Dedifferentiated amniotic fluid mesenchymal stem cell (primary cell): ENCODE results near the gene CKMT1A.
"Not testable (repeated sequence)": the region's sequence is repeated elsewhere in the genome, so short reads cannot be mapped to it uniquely, and the experiment has no call there.

Experiments
- DNase-seq: peaks from one replicate; pipeline ENCODE4 v3.0.0-alpha.2; 2016; ENCODE audit errors: extremely low spot score

The CKMT1A gene

DNA sequence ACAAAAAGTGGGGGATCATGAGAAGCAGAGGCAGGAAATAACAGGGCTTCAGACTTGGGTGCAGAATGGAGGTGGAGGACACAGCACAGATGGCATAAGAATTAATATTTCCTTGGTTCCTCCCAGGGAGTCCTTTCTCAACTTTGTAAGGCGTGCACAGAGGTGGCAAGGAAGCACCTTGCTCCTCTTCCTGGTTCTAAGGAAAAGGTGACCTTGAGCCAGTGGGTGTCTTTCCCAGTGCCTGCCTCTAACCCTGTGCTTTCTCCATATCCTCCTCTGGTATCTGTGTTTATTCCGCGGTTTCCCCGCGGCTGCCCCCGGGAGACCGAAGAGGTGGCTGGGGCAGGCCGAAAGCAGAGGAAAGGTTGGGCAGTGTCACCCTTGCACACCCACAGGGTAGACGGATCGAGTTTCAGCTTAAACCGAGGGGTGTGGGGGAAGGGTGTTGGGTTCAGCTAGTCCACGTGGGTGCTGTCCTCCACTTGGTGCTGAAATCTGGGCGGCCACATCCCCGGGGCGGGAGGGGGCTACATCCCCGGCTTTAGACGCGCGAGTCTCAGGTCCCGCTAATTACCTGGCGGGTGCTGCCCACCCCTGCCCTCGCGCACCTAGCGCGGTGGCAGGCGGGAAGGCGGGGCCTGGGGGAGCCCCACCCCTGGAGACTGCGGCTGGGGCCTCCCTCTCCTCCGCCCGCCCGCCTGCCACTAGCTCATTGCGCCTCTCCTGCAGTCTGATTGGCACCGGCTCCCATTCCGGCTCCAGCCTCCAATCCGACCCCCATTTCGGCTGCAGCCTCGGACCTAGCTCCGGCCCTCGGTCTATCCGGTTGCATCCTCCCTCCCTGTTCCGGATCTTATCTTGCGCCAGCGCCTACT is at the start of gene CKMT1A:
Gene CKMT1A (plus strand): TSS at position 712 of the 875 bp plus-strand sequence. CDS start 192 bp downstream, outside the sequence.
- DNase-seq: not testable (repeated sequence)

DNA sequence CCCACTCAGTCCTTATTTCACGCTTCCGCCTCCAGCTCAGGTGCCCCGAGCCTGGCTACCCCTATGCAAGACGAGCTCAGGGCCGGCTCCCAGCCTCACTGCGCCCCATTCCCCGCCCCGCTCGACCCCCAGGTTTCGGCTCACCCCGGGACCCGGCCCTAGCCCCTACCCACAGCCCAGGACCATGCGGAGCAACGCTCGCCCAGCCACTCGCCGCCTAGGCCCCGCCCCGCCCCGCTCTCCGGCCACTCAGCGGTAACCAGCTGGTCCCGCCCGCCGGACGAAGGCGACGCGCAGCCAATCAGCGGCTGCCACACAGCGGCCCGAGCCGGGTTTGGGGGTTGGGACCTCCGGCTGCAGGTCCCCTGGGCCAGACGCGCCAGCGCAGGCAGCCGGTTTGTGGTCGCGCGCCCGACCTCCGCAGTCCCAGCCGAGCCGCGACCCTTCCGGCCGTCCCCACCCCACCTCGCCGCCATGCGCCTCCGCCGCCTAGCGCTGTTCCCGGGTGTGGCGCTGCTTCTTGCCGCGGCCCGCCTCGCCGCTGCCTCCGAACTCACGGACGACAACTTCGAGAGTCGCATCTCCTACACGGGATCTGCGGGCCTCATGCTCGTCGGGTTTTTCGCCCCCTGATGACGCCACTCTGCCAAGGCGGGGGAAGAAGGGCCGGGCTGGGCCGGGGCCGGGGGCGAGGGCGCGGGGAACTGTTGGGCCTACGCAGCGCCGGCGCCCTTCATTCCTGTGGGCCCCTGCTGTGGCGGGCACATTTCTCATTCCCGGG is 44.8 kb upstream of the CKMT1A start, which contains the start of gene CATSPER2:
Gene CATSPER2 (minus strand): TSS at position 196 of the 781 bp plus-strand sequence. CDS start 783 bp downstream, outside the sequence.
- DNase-seq: no peak

DNA sequence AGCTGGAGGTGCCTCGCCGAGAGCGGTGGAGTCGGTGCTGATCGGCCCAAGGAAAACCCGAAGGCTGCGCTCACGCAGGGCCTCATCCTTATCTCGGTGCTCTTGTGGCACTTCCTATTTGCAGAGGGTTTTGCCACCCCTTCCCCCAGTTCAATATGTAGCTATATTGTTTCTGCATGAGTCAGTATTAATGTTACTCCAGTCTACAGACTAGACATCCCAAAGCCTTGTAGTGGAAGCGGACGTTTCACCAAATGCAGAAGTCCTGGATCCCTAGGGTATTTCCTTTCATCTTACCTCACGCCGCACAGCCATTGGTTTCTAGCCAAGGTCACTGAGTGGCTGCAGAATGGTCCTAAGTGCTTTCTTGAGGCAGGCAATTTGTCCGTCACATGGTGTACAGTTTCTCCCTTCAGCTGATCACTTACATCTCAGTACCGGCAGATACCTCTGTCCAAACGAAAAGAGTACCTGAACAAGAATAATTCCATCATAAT is 44.2 kb upstream of the CKMT1A start:
- DNase-seq: not testable (repeated sequence)

DNA sequence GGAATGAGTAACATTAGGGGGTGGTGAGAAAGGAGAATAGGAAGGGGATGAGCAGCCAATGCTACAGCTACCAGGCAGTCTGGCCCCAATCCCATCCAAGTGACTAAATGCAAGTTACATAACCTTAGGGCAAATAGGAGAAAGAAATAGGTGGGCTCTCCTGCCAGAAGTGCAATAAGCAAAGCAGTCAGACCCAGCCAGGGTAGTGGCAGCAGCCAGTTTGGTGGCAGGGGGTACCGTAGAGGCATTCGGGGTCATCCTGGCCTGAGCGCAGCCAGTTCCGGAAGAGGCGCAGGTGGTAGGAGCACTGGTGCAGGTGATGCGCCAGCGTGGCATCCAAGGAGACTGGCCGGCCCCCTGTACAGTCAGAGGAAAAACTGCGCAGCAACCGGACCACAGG is 33.9 kb upstream of the CKMT1A start:
- not testable (repeated sequence) for DNase-seq

DNA sequence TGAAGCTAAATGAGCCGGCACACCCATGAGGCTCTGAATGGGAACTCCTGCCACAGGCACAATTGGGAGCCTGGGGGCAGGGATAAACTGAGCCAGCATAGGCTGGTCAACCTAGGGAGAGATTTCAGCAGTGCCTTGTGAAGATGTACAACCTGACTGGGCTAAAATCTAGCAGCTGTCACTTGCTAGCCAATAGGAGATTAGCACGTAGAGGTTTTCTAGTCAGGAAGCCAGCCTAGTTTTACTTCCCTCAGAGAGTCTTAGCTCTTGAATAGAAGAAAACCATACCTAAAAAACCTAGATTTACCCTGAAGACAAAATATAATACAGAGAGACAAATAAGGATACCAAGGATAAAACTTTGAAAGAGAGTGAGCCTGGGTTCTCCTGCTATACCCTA is 31.4 kb upstream of the CKMT1A start:
- DNase-seq: not testable (repeated sequence)

DNA sequence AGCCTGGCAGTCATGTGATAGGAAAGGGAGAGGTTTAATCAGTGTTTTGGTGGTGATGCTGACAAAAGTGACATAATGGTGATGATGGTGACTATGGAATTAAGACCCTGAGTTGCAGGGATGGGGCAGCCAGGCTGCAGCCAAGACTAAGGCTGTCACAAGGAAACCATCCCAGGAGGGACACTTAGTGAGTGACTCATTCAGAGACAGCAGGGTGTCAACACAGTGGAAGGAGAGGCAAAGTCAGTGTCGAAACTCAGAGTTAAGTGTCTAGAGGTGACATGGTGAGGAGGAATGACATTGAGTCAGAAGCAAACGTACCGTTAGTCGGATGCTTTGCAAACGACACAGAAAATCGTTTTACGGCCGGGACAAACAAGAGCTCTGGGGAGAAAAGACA is 30.3 kb upstream of the CKMT1A start:
- DNase-seq: not testable (repeated sequence)

DNA sequence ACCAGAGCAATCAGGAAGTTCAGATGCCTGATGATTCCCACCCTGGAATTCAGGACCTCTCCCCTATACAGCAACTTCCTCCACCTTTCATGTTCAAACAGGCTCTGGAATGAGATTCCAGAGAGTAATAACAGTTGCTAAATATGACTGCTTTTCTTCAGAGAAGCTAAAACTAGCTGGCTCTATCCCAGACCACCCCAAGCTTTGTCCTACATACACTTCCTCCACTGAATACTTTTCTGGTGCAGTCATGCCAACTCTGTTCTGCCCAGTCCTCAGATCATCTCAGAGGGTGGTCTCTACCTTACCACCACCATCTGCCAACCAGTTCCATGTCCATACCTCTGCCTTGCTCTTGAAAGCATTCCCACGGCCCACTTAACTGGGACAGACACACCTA is 27.5 kb upstream of the CKMT1A start:
- not testable (repeated sequence) for DNase-seq

DNA sequence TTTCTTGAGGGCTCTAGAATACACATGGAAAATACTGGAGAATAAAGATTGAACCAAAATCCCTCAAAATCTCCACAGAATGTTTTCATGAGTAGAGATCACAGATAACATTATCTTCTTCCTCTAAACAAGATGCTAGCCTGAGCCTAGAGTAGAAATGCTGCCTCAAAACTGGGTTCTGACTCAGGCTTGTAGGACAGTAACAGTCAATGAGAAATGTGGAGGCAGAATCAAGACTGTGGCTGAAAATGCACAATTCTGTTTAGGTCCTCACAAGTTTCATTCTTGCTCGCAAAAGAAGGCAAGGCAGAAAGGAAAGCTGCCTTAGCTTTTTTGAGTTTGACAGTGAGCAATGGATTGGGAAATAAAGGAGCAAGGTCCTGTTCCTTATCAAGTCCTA is 19.5 kb upstream of the CKMT1A start:
- not testable (repeated sequence) for DNase-seq

DNA sequence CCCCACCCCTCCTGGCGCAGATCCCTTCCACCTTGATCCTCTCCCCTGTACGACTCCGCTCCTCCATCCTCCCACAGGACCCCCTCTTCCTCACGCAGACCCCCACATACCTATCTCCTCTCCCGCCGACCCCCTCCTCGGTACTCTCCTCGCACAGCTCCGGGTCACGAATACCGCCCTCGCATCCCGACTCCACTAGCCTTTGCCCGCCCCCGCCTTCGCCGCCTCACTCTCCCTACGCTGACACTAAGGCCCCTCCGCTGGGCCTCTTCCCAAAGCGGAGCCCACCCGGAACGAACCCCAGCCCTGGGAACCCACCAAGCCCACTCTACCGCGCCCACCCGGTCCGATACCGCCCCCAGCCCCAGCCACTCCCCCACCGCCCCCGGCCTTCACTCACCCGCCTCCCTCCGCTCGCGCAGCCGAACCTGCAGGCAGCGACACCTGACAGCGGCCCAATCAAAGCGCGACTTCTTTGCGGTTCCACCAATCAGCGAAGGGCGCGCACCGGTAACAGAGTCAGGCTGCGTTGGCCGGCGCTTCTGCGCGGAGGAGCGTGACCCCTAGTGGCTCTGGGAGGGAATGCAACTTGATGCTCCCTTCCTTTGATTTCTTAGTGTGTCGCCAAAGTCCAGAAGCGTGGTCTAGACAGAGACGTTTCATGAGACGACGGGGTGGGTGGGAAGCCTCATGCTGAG is 3.9 kb upstream of the CKMT1A start:
- not testable (repeated sequence) for DNase-seq

DNA sequence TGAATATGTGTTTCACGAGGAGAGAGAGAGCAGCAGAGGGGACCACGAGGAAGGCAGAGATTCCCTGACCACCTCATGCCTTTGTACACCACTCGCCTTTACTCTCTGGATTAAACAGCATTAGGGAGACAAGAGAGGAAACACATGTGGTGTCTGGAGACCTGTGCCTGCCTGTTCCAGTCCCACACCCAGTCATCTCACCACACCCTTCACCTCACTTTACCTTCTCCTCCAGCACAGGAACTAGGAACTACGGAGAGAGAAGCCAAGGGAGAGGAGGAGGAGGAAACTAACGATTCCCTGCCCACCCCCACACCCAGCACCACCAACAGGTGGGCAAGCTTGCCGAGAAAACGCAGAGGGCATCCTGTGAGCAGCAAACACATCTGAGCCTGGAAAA is 980 bp upstream of the CKMT1A start:
- DNase-seq: not testable (repeated sequence)

DNA sequence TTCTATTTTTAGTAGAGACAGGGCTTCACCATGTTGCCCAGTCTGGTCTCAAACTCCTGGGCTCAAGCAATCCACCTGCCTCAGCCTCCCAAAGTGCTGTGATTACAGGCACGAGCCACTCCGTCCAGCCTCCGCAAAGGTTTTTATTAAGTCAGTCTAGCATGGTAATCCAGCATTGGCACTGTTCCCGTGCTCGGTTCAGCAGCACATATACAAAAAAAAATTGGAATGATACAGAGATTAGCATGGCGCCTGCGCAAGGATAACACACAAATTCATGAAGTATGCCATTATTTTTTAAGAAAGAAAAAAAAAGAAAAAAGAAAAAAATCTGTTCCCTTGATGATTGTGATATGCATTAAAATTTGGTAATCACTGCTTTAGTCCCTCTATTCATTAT is 8.5 kb downstream of the CKMT1A start:
- no peak for DNase-seq

DNA sequence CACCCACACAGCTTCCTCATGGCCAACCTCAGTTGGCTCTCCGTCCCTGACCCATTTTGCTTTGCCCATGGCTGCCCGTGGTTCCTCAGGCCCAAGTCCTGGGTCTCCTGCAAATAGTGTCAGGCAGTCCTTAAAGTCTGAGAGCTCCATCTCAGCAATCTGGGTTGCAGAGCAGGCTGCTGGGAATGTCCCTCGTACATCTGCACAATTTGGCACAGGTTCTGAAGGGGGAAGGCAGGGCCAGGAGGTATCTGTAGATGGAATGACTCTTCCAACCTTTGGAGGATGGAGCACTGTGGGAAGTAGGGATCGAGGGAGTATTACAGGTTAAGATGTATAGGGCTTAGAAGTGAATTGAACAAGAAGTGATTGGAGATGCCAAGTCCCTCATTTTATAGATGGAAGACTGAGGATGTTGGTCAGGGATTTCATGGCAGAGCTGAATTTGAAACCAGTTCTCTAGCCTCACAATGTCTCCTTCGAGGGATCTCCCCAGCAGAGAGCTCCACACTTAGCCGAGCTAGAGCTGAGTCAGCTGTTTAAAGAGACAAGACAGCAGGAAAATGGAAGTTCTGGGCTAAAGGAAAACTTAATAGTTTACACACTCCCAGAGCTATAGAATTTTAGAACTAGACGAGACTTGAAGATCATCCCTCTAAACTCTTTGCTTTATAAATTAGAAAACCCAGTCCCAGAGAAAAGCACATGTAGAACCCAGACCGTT is 9.2 kb downstream of the CKMT1A start:
- no peak for DNase-seq

DNA sequence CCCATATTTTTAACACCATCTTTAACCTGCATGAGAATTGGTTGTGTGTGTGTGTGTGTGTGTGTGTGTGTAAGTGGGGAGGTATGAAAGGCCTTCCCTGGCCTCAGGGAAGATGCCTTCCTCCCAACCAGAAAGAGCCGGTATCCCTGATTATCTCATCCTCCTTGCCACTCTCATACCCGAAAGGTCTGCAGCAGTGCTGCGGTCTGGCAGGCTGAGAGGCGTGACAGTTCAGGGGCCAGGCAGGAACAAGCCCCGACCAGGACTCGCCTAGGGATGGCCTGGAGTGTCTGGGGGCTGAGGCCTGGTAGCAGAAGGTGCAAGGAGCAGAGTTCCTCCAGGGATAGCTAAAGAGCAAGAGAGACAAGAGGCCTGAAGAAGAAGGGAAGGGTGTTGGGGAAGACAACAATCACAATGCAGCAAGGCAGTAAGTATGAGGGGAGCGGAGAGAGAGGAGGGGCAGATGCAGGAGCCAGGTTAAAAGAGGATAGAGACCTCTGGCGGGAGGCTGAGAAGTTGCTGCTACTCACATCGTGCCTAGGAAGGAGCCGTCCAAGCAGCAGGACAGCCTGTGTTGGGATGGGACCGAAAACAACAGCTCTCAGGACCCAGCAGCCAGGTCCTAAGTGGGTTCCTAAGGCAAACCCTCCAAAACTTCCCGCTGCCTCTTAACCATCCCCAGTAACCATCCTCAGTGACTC is 16.9 kb downstream of the CKMT1A start:
- not testable (repeated sequence) for DNase-seq

DNA sequence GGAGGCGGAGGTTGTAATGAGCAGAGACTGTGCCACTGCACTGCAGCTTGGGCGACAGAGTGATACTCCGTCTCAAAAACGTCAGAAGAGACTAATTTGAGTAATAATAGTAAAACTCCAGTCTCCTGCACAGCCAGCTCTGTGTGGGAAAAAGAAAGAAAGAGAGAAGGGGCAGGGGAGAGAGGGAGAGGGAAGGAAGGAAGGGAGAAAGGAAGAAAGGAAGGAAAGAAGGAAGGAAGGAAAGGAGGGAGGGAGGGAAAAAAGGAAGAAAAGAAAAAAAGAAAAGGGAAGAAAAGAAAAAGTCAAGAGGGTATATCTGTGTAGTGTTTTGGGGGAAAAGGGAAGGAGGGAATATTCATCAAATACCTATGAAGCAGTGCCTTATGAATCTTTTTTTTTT is 29.5 kb downstream of the CKMT1A start:
- no peak for DNase-seq

DNA sequence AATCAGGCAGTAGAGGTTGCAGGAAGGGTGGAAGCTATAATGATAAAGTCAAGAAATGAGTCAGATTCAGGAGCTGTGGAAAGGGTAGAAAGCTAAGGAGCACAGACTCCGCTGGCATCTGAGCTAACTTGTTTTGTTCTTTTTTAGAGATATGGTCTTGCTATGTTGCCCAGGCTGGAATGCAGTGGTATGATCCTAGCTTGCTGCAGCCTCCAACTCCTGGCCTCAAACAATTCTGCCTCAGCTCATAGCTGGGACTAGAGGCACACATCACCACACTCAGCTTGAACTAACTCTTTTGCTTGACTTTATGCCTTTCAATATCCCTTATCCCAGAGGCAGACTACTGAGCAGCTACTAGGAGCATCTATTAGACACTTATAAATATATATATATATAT is 32.6 kb downstream of the CKMT1A start:
- DNase-seq: not testable (repeated sequence)

DNA sequence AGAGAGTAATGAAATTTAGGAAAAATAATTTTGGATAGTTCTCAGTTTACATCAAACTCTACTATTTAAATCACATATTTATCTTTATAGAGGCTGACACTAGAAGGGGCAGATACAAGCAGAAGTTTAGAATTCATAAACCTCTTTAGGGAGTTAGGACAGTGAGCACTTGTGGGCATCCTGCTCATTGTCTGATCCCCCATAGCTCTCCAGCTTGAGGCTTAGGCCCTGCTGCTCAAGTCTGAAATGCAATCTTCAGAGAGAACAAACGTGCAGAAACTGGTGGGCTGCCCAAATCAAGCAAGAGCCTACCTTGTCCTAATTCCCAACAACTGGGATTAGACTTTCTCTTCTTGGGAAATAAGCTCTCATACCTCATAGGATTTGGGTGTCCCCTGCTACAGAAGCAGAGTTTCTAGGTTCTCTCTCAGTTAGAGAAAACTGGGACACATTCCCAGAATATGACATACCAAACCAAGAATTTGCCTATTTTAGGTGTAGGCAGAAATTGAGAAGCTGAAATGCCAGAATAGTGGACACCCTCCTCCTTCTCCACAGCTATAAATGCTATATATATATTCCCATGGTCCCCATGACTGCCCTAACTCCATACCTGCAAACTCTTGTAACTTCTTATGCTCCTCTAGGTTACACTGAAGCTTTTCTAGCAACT is 34.5 kb downstream of the CKMT1A start:
- DNase-seq: peak; percentile 52

DNA sequence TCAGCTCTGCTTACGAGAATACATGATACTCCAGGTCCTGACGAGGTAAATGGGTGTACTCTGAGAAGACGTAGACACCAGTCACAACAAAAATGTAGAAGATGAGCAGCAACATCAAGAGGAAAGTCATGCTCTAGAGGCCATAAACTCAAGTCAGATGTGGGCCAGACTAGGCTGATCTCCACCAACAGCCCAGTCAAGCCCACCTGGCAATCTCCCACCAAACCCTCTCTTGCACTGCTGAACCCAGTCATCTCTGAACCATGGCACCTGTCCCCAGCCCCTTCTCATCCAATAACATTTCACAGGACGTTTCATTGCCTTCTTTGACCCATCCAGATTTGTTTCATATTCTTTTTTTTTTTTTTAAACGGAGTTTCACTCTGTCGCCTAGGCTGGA is 41.8 kb downstream of the CKMT1A start:
- no peak for DNase-seq

DNA sequence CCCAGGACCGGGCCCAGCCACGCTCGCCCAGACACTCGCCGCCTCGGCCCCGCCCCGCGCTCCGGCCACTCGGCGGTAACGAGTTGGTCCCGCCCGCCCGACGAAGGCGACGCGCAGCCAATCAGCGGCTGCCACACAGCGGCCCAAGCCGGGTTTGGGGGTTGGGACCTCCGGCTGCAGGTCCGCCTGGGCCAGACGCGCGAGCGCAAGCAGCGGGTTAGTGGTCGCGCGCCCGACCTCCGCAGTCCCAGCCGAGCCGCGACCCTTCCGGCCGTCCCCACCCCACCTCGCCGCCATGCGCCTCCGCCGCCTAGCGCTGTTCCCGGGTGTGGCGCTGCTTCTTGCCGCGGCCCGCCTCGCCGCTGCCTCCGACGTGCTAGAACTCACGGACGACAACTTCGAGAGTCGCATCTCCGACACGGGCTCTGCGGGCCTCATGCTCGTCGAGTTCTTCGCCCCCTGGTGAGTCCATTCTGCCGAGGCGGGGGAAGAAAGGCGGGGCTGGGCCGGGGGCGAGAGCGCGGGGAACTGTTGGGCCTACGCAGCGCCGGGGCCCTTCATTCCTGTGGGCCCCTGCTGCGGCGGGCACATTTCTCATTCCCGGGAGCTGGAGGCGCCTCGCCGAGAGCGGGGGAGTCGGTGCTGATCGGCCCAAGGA is 52.7 kb downstream of the CKMT1A start, which contains the start of gene PDIA3:
Gene PDIA3 (plus strand): TSS at position 194 of the 658 bp plus-strand sequence. CDS start 102 bp downstream, at position 296.
- peak; percentile 80 for DNase-seq

DNA sequence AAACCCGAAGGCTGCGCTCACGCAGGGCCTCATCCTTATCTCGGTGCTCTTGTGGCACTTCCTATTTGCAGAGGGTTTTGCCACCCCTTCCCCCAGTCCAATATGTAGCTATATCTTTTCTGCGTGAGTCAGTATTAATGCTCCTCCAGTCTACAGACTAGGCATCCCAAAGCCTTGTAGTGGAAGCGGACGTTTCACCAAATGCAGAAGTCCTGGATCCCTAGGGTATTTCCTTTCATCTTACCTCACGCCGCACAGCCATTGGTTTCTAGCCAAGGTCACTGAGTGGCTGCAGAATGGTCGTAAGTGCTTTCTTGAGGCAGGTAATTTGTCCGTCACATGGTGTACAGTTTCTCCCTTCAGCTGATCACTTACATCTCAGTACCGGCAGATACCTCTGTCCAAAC is 53.2 kb downstream of the CKMT1A start:
- not testable (repeated sequence) for DNase-seq
